Suppressor macrophage treated with lipopolysaccharide for 4 hours (primary cell): ENCODE results near the gene ZSCAN22.

Source experiments
- DNase-seq: peaks from one replicate; pipeline ENCODE4 v3.0.0-alpha.2; 2020

ZSCAN22 gene

DNA sequence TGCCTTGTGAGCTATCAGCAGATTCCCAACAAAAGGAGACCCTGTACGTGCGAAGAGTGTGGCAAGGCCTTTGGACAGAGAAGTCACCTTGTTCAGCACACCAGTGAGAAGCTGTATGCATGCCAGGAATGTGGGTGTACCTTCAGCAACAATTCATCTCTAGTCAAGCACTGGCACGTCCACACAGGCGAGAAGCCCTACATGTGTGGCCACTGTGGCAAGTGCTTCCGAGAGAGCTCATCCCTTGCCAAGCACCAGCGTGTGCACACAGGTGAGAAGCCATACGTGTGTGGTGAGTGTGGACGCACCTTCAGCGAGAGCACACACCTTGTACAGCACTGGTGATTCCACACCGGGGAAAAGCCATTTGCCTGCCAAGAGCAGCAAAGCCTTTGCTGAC is 7.6 kb upstream of the ZSCAN22 start:
- no peak for DNase-seq

DNA sequence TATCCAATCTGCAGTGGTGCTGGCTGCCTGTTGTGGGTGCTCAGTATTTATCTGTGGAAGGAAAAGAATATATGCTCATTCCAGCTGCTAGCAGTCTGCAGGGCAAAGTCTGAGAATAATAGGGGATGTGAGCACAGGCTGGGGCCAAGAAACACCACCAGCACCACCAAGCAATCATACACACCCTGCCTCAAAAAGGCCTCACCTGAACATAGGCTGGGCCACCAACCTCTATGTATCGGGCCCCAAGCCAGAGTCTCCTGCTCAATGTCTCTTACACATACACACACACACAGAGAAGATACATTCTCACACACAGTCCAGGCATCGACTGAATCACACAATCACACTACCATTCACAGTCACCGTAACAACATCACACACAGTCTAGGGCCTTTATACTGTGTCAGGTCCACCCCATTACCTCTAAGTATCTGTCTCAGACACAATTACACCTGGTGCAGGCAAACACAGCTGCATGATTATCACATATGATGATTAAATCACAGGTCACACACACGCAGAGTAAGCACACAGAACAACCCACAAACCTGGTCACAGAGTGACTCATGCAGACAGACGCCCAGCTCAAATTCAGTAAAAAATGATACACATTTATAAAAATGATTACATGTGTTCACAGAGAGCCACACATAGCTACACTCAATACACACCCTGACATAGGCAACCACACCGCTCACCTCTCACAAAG is 1.3 kb upstream of the ZSCAN22 start:
- DNase-seq = no peak

DNA sequence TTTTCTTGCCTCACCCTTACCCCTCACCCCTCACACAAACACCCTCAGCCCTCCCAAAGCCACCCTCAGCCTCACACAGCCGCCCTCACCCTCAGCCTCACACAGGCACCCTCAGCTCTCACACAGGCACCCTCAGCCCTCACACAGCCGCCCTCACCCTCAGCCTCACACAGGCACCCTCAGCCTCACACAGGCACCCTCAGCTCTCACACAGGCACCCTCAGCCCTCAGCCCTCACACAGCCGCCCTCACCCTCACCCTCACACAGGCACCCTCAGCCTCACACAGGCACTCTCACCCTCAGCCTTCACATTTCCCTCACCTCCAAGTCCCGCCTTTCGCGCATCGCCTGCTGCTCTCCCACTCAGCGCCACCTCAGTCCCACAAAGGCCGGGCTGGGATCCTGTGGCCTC is 287 bp upstream of the ZSCAN22 start:
- no peak for DNase-seq

DNA sequence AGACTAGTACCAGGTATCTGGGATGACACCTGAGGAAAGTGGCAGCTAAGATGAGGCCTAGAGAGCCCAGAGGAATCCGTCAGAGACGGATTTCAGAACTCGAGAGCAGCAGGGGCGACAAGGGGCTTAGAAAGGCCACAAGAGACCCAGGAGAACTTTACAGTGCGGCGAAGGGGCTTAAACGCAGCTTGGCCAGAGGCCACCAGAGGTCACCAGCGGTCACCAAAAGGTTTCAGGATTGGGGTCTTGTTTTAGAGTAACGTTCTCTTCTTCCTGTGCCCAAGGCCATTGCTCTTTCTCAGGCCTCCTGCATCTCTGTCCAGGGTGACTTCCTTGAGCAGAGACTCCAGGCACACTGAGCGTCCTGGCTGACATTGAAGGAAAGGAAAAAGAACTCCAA is 2.2 kb downstream of the ZSCAN22 start:
- DNase-seq = peak; percentile 35

DNA sequence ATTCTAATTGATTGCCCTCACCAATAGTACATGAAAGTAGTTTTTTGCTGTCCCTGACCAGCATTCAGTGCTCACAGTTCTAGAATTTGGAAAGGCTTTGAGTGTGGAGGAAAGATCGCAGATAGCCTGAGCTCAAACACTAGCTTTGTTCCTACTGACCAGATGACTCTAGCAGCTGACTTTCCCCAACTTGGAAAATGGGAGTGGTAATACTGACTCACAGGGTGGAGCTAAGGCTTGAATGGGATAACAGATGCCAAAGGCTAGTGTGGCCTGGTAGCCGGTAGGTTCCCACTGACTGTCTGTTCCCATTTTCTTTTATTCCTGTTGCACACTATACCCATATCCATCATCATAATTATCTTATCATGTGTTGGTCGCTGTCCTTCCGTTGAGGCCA is 3.7 kb downstream of the ZSCAN22 start:
- no peak for DNase-seq

DNA sequence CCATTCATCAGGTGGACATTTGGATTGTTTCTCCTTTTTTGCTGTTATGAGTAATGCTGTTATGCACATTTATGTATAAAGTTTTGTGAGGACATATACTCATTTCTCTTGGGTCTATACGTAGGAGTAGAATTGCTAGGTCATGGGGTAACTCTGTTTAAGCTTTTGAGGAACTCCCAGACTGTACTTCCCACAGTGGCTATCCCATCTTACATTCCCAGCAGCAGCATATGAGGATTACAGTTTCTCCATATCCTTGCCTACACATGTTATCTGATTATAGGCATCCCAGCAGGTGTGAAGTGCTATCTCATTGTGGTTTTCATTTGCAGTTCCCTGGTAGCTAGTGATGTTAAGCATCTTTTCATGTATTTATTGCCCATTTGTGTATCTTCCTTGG is 5.9 kb downstream of the ZSCAN22 start:
- peak; percentile 19 for DNase-seq

DNA sequence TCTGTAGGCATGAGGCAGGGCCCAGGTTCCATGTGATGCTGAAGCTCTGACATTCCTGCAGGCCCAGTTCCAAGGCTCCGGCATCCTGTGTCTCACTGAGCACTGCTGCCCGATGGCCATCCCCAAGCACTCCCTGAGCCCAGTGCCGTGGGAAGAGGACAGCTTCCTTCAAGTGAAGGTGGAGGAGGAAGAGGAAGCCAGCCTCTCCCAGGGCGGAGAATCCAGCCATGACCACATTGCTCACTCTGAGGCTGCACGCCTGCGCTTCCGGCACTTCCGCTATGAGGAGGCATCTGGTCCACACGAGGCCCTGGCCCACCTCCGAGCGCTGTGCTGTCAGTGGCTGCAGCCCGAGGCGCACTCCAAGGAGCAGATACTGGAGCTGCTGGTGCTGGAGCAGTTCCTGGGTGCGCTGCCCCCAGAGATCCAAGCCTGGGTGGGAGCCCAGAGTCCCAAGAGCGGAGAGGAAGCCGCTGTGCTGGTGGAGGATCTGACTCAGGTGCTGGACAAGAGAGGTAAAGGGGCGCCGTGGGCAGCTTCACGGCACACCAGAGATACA is 8.0 kb downstream of the ZSCAN22 start:
- no peak for DNase-seq

DNA sequence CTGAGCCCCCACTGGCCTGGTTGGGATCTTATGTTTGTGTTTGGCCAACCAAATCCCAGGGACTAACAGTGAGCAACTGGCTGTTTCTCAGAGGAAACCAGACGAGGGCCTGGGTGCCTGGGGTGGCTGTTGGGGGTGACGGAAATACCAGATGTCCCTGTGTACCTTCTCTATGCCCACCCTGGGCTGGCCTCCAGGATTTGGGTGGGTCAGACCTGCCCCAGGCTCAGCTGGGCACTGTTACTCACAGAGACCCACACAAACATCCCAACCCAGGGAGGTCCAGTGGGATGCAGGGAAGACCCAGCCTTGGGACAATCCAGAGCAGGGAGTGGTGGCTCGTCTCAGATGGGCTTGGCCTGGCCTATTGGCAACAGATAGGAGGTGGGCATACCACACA is 8.8 kb downstream of the ZSCAN22 start:
- DNase-seq = no peak

DNA sequence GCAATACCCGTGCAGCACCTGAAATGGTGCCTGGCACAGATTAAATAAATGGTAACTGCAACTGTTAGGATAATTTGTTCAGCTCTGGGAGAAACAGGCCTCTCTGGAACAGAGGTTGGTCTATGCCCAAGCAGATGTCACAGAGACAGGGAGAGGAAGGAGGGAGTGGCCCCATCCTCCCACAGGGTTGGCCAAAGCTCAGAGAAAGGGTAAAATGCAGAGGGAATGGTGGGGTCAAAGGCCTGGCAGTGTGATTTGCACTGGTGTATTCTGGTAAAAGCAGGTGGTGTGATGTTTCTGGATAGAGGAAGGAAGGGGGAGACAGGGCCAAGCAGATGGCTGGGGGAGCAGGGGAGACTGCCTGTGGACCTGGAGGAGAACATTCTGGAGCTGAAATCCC is 9.4 kb downstream of the ZSCAN22 start:
- DNase-seq = no peak

DNA sequence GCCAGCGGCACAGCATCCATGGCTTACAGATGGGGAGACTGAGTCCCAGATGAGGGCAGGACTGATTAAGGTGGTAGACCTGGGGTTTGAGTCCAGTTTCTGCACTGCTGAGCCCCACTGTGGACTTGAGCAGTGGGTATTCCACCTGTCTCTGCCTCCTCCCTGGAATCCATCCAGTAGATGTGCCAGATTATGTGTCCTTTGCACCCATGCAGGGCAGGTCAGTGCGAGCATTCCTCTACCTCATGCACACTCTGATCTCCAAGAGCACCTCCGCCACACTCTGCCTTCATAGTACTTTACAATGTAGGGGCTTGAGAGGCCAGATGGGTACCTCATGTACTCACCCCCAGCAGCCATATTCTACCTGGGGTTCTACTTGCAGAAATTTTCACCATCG is 10.0 kb downstream of the ZSCAN22 start:
- no peak for DNase-seq

DNA sequence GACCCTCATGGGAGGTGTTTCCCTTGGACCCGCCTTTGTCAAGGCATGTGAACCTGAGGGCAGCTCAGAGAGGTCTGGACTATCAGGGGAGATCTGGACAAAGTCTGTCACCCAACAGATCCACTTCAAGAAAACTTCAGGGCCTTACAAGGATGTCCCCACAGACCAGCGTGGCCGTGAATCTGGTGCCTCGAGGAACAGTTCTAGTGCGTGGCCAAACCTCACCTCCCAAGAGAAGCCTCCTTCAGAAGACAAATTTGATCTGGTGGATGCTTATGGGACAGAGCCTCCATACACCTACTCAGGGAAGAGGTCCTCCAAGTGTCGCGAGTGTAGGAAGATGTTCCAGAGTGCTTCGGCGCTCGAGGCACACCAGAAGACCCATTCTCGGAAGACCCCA is 11.5 kb downstream of the ZSCAN22 start:
- DNase-seq = no peak

DNA sequence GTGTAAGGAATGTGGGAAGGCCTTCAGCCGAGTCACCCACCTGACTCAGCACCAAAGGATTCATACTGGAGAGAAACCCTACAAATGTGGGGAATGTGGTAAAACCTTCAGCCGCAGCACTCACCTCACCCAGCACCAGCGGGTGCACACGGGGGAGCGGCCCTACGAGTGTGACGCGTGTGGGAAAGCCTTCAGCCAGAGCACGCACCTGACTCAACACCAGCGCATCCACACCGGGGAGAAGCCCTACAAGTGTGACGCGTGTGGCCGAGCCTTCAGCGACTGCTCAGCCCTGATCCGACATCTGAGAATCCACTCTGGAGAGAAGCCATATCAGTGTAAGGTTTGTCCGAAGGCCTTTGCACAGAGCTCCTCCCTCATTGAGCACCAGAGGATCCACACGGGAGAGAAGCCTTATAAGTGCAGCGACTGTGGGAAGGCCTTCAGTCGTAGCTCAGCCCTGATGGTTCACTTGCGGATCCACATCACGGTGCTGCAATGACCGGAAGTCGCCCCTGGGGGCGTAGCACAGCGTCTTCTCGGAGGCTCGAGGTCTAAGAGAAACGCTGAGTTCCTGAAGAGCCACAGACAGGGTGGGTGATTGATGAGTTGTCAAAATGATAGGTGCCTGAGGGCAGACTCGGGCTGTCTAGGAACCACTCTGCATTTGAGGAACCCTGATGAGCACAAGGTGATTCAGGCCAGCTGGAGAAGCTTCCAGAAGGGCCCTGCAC is 12.2 kb downstream of the ZSCAN22 start:
- DNase-seq = no peak

DNA sequence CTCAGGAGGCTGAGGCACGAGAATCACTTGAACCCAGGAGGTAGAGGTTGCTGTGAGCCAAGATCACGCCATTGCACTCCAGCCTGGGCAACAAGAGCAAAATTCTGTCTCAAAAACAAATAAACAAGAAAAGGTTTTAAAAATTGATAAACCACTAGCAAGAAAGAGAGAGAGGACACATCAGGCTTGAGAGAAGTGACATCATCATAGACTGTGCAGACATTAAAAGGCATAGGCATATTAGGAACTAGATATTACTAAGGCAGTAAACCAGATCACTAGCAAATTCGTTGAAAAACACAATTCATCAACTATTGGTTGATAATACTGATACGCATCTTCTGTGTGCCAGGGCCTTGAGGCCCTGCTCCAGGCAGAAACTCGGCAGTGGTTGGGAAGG is 18.8 kb downstream of the ZSCAN22 start:
- no peak for DNase-seq

DNA sequence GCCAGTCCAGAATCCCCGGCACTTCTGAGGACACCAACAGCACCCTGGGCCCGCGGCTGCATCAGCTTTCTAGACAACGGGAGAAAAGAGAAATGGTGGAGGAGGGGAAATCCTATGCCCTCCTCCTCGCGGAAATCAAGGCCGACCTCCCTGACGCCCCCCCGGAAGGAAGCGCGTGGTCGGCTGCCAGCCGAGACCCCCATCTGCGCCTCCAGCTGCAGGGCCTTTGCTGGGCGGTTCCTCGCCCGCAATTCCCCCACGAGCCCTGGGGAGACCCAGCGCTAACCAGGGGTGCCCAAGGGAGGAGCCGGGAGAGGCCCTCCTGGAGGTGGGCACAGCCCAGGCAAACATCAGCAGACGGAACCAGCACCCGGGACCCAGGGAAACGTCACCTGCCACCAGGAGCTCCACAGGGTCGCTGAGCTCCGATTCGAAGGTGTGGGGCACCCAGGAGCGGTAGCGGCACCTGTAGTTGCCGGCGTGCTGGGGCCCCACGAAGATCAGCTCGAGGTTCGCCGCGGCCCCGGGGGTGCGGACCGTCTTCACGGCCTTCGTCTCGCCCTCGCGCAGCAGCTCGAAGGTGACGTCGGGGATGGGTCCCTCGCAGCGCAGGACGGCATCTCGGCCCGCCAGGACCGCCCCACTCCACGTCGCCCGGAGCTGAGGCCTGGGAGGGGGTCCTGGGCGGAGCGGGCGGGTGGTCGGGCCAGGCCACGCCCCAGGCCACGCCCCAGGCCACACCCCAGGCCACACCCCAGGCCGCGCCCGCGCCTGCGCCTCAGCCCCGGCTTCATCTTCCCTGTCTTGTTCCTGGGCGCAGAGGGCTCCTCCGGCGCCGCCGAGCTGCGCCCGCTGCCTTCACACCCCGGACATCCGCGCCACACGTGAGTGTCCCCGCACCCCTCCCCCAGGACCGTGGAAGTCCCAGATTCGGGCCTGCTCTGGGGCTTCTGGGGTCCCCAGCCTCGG is 20.5 kb downstream of the ZSCAN22 start:
- peak; percentile 85 for DNase-seq

DNA sequence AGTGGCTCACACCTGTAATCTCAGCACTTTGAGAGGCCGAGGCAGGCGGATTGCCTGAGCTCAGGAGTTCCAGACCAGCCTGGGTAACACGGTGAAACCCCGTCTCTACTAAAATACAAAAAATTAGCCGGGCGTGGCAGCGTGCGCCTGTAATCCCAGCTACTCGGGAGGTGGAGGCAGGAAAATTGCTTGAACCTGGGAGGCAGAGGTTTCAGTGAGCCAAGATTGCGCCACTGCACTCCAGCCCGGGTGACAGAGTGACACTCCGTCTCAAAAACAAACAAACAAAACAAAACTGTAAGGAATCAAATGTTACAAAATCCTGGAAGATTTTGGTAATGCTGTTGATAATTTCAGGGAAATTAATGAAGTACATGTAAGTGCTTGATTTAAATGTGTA is 21.3 kb downstream of the ZSCAN22 start:
- peak; percentile 18 for DNase-seq

DNA sequence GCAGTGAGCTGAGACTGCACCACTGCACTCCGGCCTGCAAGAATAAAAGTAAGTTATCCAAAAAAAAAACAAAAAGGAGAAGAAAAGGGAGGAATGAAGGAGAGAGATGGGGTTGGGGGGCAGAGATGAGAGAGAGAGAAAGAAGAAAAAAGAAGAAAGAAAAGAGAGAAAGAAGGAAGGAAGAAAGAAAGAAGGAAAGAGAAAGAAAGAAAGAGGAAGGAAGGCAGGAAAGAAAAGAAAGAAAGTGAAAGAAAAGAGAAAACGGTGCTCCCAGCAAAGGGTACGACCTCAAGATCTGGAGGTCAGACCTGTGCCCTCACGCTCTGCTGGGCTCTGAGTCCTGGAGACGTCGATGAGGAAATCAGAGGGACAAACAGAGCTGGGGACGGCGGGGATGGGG is 22.8 kb downstream of the ZSCAN22 start:
- DNase-seq = no peak

DNA sequence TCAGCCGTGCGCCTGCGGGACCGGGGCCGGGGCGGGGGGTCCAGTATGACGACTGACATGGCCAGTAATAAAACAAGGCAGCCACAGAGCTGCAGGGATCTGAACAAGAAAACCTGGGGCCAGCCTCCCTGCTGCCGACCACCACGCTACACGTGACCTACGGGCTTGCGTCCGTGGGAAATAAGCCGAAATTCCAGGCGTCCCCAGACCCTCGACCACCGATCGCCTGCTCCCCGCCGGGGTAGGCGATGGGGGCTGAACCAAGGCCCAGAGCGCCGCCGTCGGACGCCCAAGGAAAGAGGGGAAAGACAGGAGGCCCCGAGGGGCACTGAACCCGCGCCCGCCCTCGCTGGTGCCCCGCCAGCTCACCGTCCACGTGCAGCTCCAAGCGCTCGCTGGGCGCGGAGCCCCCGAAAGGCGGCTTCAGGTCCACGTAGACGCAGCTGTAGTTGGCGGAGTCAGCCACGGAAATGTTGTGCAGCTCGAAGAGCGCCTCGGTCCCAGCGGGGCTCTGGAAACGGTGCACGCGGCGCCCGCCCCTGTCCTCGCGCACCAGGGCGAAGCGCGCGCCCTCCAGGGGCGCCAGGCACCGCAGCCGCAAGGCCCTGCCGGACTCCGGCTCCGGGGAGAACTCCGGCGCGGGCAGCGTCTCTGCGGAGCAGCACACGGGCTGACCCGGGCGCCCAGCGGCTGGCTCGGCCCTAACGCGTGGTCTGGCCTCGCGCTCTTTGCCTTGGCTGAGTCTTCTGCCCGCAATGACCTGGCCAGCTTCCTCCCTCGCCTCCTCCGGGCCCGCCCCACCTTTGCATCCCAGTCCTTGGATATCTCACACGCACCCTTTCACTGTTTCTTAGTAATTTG is 23.4 kb downstream of the ZSCAN22 start:
- DNase-seq = no peak

DNA sequence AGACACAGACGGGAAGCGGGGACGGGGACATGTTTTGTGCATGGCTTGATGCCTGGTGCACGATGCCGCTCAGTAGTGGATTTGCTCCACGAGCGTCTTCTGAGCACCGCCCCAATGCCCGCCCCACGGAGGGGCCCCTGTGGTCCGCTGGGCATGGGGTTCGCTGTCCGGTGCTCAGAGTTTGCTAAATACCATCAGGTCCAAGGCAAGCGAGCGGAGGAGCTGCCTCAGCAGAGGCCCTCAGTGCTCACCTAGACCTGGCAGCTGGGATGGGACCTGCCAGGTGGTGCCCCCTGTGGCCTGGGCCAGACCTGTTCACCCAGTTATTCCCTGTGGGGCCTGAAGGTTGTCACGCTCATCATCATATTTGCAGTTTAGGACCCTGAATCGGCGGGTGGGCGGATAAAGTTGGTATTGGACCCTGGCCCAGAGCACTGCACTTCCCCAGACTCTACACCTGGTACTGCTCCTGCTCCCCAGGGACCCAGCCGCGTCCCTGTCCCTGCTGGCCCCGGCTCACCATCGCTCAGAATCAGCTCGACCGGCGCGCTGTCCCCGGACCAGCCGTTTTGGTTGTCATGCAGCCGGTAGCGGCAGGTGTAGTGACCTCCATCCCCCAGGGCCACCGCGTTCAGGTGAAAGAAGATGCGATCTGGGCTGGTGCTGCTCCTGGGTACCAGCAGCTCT is 24.2 kb downstream of the ZSCAN22 start:
- no peak for DNase-seq

DNA sequence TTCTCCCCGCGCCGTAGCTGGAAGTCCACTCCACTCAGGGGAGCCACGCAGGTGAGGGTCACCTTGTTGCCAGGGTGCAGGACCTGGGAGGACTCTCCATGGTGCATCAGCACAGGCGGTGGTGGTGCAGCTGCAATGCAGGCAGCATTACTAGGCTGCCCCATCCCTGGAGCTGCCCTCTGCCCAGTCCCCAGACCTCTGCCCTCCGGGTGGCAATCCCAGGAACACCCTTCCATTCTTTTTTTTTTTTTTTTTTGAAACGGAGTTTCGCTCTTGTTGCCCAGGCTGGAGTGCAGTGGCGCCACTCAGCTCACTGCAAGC is 24.7 kb downstream of the ZSCAN22 start:
- DNase-seq = no peak

DNA sequence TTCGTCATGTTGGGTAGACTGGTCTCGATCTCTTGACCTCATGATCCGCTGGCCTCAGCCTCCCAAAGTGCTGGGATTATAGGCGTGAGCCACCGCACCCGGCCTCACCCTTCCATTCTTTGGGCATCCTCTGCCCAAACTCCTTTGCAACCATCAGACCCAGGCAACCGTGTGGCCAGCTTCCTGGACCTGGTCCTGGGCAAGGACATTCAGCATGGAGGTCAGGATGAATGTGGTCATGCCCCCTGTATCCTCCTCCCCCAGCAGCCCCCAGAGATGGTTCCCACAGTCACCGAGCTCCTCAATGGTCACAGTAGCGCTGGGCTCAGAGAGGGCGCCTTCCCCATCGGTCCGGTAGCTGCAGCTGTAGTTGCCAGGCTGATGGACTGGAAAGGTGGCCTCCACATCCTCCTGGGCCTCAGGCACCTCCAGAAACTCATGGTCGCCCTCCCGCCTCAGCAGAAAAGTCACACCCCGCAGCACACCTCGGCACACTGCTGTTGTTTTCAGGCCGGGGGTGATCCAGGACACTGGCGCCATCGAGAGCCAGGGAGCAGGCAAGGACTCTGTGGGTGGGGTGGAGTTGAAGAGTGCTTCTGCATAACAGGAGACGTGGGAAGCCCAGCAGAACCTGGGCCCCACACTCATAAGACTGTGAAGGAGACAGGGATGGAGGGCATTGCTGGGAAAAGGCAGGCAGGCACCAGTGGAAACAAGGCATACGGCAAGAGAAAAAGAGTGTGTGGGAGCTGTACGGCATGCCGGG is 25.4 kb downstream of the ZSCAN22 start:
- no peak for DNase-seq
